HEK293 (cell line): ENCODE data around the gene ADPRHL1.

Source experiments
- EGR2 ChIP-seq: fragments of 450-650 bp; formaldehyde crosslinking; IDR thresholded peaks from 2 replicates; pipeline ENCODE4 v1.5.1; 2016; ENCODE audit warnings: low read depth, missing biosample characterization, missing genetic modification characterization
- GFI1B ChIP-seq: fragments of 450-650 bp; formaldehyde crosslinking; IDR thresholded peaks from 2 replicates; pipeline ENCODE4 v1.5.1; 2016; ENCODE audit warnings: missing biosample characterization, missing genetic modification characterization
- GLI4 ChIP-seq: fragments of 450-650 bp; formaldehyde crosslinking; IDR thresholded peaks from 2 replicates; pipeline ENCODE4 v1.5.1; 2016; ENCODE audit warnings: missing biosample characterization, missing genetic modification characterization
- KLF10 ChIP-seq: fragments of 450-650 bp; IDR thresholded peaks from 2 replicates; pipeline ENCODE4 v1.5.1; 2018; ENCODE audit warnings: missing biosample characterization, mild to moderate bottlenecking, missing genetic modification characterization
- MZF1 ChIP-seq: fragments of 450-650 bp; formaldehyde crosslinking; IDR thresholded peaks from 2 replicates; pipeline ENCODE4 v1.5.1; 2017; ENCODE audit warnings: missing biosample characterization, missing genetic modification characterization, borderline replicate concordance
- SETDB1 ChIP-seq: IDR thresholded peaks from one replicate; pipeline ENCODE4 v1.6.1; 2017; ENCODE audit warnings: mild to moderate bottlenecking, low read length, moderate library complexity, mixed read lengths; ENCODE audit not compliant: insufficient read length
- TCF7L2 ChIP-seq: IDR thresholded peaks from 2 replicates; pipeline ENCODE4 v1.6.1; 2011; ENCODE audit warnings: low read depth, mild to moderate bottlenecking, inconsistent platforms, low read length, moderate library complexity, borderline replicate concordance
- TRIM28 ChIP-seq: IDR thresholded peaks from 2 replicates; pipeline ENCODE4 v1.6.1; 2011; ENCODE audit warnings: low read length, control low read depth, borderline replicate concordance
- YY1 ChIP-seq: fragments of 450-650 bp; formaldehyde crosslinking; IDR thresholded peaks from 2 replicates; pipeline ENCODE4 v1.5.1; 2018; ENCODE audit warnings: missing biosample characterization, missing genetic modification characterization
- ZBTB17 ChIP-seq: fragments of 450-650 bp; formaldehyde crosslinking; IDR thresholded peaks from 2 replicates; pipeline ENCODE4 v1.5.1; 2016; ENCODE audit warnings: missing biosample characterization, missing genetic modification characterization
- ZBTB48 ChIP-seq: fragments of 450-650 bp; formaldehyde crosslinking; IDR thresholded peaks from 2 replicates; pipeline ENCODE4 v1.5.1; 2016; ENCODE audit warnings: missing biosample characterization, missing genetic modification characterization
- ZFP69B ChIP-seq: fragments of 450-650 bp; formaldehyde crosslinking; IDR thresholded peaks from 2 replicates; pipeline ENCODE4 v1.5.1; 2016; ENCODE audit warnings: missing biosample characterization, missing genetic modification characterization
- ZNF133 ChIP-seq: fragments of 450-650 bp; formaldehyde crosslinking; IDR thresholded peaks from 2 replicates; pipeline ENCODE4 v1.5.1; 2016; ENCODE audit warnings: missing biosample characterization, missing genetic modification characterization
- ZNF138 ChIP-seq: fragments of 450-650 bp; formaldehyde crosslinking; IDR thresholded peaks from 2 replicates; pipeline ENCODE4 v1.5.1; 2016; ENCODE audit warnings: missing biosample characterization, missing genetic modification characterization, borderline replicate concordance
- ZNF140 ChIP-seq: fragments of 450-650 bp; formaldehyde crosslinking; IDR thresholded peaks from 2 replicates; pipeline ENCODE4 v1.5.1; 2016; ENCODE audit warnings: missing biosample characterization, missing genetic modification characterization
- ZNF146 ChIP-seq: fragments of 450-650 bp; formaldehyde crosslinking; IDR thresholded peaks from 2 replicates; pipeline ENCODE4 v1.5.1; 2016; ENCODE audit warnings: missing biosample characterization, missing genetic modification characterization
- ZNF214 ChIP-seq: fragments of 450-650 bp; formaldehyde crosslinking; IDR thresholded peaks from 2 replicates; pipeline ENCODE4 v1.5.1; 2017; ENCODE audit warnings: missing biosample characterization, mild to moderate bottlenecking, missing genetic modification characterization, borderline replicate concordance
- ZNF292 ChIP-seq: fragments of 450-650 bp; formaldehyde crosslinking; IDR thresholded peaks from 2 replicates; pipeline ENCODE4 v1.5.1; 2016; ENCODE audit warnings: low read depth, missing biosample characterization, missing genetic modification characterization, borderline replicate concordance
- ZNF426 ChIP-seq: fragments of 450-650 bp; formaldehyde crosslinking; IDR thresholded peaks from 2 replicates; pipeline ENCODE4 v1.5.1; 2017; ENCODE audit warnings: missing biosample characterization, missing genetic modification characterization, mild to moderate bottlenecking, inconsistent platforms, moderate library complexity
- ZNF501 ChIP-seq: fragments of 450-650 bp; formaldehyde crosslinking; IDR thresholded peaks from 2 replicates; pipeline ENCODE4 v1.5.1; 2016; ENCODE audit warnings: missing biosample characterization, missing genetic modification characterization
- ZNF544 ChIP-seq: fragments of 450-650 bp; formaldehyde crosslinking; IDR thresholded peaks from 2 replicates; pipeline ENCODE4 v1.5.0; 2017; ENCODE audit warnings: missing biosample characterization, missing genetic modification characterization
- ZNF548 ChIP-seq: fragments of 450-650 bp; formaldehyde crosslinking; IDR thresholded peaks from 2 replicates; pipeline ENCODE4 v1.5.1; 2016; ENCODE audit warnings: missing biosample characterization, missing genetic modification characterization
- ZNF585B ChIP-seq: fragments of 450-650 bp; formaldehyde crosslinking; IDR thresholded peaks from 2 replicates; pipeline ENCODE4 v1.5.1; 2016; ENCODE audit warnings: missing biosample characterization, missing genetic modification characterization
- ZNF792 ChIP-seq: fragments of 450-650 bp; formaldehyde crosslinking; IDR thresholded peaks from 2 replicates; pipeline ENCODE4 v1.5.1; 2016; ENCODE audit warnings: missing biosample characterization, missing genetic modification characterization
- ZSCAN30 ChIP-seq: fragments of 450-650 bp; IDR thresholded peaks from 2 replicates; pipeline ENCODE4 v1.5.1; 2018; ENCODE audit warnings: missing biosample characterization, mild to moderate bottlenecking, missing genetic modification characterization, moderate library complexity
- ZXDB ChIP-seq: fragments of 450-650 bp; formaldehyde crosslinking; IDR thresholded peaks from 2 replicates; pipeline ENCODE4 v1.5.1; 2016; ENCODE audit warnings: missing biosample characterization, missing genetic modification characterization
- TF ChIP-seq, protein P1 (sequence below): fragments of 450-650 bp; formaldehyde crosslinking; IDR thresholded peaks from 2 replicates; pipeline ENCODE4 v1.5.1; 2017; ENCODE audit warnings: missing biosample characterization, missing genetic modification characterization
- TF ChIP-seq, protein P2 (sequence below): fragments of 450-650 bp; formaldehyde crosslinking; IDR thresholded peaks from 2 replicates; pipeline ENCODE4 v1.5.1; 2017; ENCODE audit warnings: missing biosample characterization, mild to moderate bottlenecking, missing genetic modification characterization, moderate library complexity
- TF ChIP-seq, protein P3 (sequence below): fragments of 450-650 bp; formaldehyde crosslinking; IDR thresholded peaks from 2 replicates; pipeline ENCODE4 v1.5.1; 2016; ENCODE audit warnings: missing biosample characterization, missing genetic modification characterization, low read depth
- TF ChIP-seq, protein P4 (sequence below): fragments of 450-650 bp; formaldehyde crosslinking; IDR thresholded peaks from 2 replicates; pipeline ENCODE4 v1.5.1; 2017; ENCODE audit warnings: missing biosample characterization, missing genetic modification characterization
- TF ChIP-seq, protein P5 (sequence below): fragments of 450-650 bp; formaldehyde crosslinking; IDR thresholded peaks from 2 replicates; pipeline ENCODE4 v1.5.1; 2016; ENCODE audit warnings: missing biosample characterization, missing genetic modification characterization
- TF ChIP-seq, protein P6 (sequence below): fragments of 450-650 bp; formaldehyde crosslinking; IDR thresholded peaks from 2 replicates; pipeline ENCODE4 v1.5.1; 2016; ENCODE audit warnings: missing biosample characterization, missing genetic modification characterization

The ADPRHL1 gene

DNA sequence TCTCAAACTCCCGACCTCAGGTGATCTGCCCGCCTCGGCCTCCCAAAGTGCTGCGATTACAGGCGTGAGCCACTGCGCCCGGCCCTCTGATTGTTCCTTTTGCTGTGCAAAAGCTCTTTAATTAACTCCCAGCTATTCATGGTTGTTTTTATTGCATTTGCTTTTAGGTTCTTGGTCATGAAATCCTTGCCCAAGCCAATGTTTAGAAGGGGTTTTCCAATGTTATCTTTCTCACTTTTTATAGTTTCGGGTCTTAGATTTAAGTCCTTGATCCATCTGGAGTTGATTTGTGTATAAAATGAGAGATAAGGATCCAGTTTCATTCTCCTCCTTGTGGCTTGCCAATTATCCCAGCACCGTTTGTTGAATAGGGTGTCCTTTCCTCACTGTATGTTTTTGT, 70.2 kb downstream of the ADPRHL1 start (continued):
- TF ChIP-seq ZNF585B (tag by site-specific recombination), result no peak
- TF ChIP-seq ZNF292 (tag by site-specific recombination), result no peak
- TF ChIP-seq TCF7L2, result no peak
- no peak for TF ChIP-seq ZNF133
- TF ChIP-seq ZNF426 (tag by site-specific recombination), result no peak
- no peak for TF ChIP-seq KLF10 (tag by site-specific recombination)
- TF ChIP-seq MZF1 (tag by site-specific recombination), result 0 out of 2 replicates have a peak, but pooled peaks have one; percentile 32
- TF ChIP-seq ZNF140, result no peak
- TF ChIP-seq SETDB1, result no peak
- TF ChIP-seq TRIM28, result no peak
- TF ChIP-seq ZNF792 (tag by site-specific recombination), result no peak
- TF ChIP-seq, protein P1, sequence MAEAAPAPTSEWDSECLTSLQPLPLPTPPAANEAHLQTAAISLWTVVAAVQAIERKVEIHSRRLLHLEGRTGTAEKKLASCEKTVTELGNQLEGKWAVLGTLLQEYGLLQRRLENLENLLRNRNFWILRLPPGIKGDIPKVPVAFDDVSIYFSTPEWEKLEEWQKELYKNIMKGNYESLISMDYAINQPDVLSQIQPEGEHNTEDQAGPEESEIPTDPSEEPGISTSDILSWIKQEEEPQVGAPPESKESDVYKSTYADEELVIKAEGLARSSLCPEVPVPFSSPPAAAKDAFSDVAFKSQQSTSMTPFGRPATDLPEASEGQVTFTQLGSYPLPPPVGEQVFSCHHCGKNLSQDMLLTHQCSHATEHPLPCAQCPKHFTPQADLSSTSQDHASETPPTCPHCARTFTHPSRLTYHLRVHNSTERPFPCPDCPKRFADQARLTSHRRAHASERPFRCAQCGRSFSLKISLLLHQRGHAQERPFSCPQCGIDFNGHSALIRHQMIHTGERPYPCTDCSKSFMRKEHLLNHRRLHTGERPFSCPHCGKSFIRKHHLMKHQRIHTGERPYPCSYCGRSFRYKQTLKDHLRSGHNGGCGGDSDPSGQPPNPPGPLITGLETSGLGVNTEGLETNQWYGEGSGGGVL, result no peak
- TF ChIP-seq ZBTB48 (tag by site-specific recombination), result no peak
- no peak for TF ChIP-seq ZNF138
- TF ChIP-seq ZNF544 (tag by site-specific recombination), result no peak
- TF ChIP-seq ZFP69B, result no peak
- TF ChIP-seq, protein P2, sequence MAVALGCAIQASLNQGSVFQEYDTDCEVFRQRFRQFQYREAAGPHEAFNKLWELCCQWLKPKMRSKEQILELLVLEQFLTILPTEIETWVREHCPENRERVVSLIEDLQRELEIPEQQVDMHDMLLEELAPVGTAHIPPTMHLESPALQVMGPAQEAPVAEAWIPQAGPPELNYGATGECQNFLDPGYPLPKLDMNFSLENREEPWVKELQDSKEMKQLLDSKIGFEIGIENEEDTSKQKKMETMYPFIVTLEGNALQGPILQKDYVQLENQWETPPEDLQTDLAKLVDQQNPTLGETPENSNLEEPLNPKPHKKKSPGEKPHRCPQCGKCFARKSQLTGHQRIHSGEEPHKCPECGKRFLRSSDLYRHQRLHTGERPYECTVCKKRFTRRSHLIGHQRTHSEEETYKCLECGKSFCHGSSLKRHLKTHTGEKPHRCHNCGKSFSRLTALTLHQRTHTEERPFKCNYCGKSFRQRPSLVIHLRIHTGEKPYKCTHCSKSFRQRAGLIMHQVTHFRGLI, result no peak
- TF ChIP-seq, protein P3, sequence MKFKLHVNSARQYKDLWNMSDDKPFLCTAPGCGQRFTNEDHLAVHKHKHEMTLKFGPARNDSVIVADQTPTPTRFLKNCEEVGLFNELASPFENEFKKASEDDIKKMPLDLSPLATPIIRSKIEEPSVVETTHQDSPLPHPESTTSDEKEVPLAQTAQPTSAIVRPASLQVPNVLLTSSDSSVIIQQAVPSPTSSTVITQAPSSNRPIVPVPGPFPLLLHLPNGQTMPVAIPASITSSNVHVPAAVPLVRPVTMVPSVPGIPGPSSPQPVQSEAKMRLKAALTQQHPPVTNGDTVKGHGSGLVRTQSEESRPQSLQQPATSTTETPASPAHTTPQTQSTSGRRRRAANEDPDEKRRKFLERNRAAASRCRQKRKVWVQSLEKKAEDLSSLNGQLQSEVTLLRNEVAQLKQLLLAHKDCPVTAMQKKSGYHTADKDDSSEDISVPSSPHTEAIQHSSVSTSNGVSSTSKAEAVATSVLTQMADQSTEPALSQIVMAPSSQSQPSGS (tag by site-specific recombination), result no peak
- TF ChIP-seq, protein P4, sequence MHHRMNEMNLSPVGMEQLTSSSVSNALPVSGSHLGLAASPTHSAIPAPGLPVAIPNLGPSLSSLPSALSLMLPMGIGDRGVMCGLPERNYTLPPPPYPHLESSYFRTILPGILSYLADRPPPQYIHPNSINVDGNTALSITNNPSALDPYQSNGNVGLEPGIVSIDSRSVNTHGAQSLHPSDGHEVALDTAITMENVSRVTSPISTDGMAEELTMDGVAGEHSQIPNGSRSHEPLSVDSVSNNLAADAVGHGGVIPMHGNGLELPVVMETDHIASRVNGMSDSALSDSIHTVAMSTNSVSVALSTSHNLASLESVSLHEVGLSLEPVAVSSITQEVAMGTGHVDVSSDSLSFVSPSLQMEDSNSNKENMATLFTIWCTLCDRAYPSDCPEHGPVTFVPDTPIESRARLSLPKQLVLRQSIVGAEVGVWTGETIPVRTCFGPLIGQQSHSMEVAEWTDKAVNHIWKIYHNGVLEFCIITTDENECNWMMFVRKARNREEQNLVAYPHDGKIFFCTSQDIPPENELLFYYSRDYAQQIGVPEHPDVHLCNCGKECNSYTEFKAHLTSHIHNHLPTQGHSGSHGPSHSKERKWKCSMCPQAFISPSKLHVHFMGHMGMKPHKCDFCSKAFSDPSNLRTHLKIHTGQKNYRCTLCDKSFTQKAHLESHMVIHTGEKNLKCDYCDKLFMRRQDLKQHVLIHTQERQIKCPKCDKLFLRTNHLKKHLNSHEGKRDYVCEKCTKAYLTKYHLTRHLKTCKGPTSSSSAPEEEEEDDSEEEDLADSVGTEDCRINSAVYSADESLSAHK (tag by site-specific recombination), result peak; percentile 77
- no peak for TF ChIP-seq GLI4 (tag by site-specific recombination)
- no peak for TF ChIP-seq ZNF146 (tag by site-specific recombination)
- no peak; the same call in 1 of the 2 replicates for TF ChIP-seq ZNF501
- TF ChIP-seq, protein P5, sequence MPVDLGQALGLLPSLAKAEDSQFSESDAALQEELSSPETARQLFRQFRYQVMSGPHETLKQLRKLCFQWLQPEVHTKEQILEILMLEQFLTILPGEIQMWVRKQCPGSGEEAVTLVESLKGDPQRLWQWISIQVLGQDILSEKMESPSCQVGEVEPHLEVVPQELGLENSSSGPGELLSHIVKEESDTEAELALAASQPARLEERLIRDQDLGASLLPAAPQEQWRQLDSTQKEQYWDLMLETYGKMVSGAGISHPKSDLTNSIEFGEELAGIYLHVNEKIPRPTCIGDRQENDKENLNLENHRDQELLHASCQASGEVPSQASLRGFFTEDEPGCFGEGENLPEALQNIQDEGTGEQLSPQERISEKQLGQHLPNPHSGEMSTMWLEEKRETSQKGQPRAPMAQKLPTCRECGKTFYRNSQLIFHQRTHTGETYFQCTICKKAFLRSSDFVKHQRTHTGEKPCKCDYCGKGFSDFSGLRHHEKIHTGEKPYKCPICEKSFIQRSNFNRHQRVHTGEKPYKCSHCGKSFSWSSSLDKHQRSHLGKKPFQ, result no peak
- TF ChIP-seq, protein P6, sequence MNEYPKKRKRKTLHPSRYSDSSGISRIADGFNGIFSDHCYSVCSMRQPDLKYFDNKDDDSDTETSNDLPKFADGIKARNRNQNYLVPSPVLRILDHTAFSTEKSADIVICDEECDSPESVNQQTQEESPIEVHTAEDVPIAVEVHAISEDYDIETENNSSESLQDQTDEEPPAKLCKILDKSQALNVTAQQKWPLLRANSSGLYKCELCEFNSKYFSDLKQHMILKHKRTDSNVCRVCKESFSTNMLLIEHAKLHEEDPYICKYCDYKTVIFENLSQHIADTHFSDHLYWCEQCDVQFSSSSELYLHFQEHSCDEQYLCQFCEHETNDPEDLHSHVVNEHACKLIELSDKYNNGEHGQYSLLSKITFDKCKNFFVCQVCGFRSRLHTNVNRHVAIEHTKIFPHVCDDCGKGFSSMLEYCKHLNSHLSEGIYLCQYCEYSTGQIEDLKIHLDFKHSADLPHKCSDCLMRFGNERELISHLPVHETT (tag by site-specific recombination), result peak; percentile 46; the same call in 1 of the 2 replicates
- TF ChIP-seq ZNF214 (tag by site-specific recombination), result no peak
- TF ChIP-seq EGR2 (tag by site-specific recombination), result no peak
- 0 out of 2 replicates have a peak, but pooled peaks have one; percentile 73 for TF ChIP-seq ZSCAN30 (tag by site-specific recombination)
- TF ChIP-seq YY1 (tag by site-specific recombination), result no peak
- peak; percentile 95 for TF ChIP-seq GFI1B (tag by site-specific recombination)
- no peak for TF ChIP-seq ZXDB (tag by site-specific recombination)
- no peak for TF ChIP-seq ZNF548 (tag by site-specific recombination)
- peak; percentile 45 for TF ChIP-seq ZBTB17 (tag by site-specific recombination)
